H1 (cell line): ENCODE data around the gene SH3RF3. TPM values are rescaled to one million over a fixed set of nuclear protein-coding genes. Genes with fewer than 3 reads are reported as not detected.

Experiments used
- CTCF ChIA-PET: fragments of 300-600 bp; sonication (Branson Sonifier 250); formaldehyde crosslinking; loops from one replicate; lab custom pipeline; 2021; ENCODE audit not compliant: partially characterized antibody; lab: Charles Lee
- POLR2A ChIA-PET: fragments of 300-600 bp; sonication (Branson Sonifier 250); formaldehyde crosslinking; loops from one replicate; lab custom pipeline; 2021; ENCODE audit warnings: inconsistent platforms; ENCODE audit not compliant: partially characterized antibody; lab: Charles Lee
- DNase-seq, 2 experiments: peaks; one replicate each; pipeline versions ENCODE4 v3.0.0 to v3.0.0-alpha.2; 2010 to 2022; ENCODE audit warnings: low spot score in 2 of 2, low read depth in 1 of 2, mixed read lengths in 1 of 2
- FAIRE-seq: peaks from 2 replicates; lab custom pipeline; 2011; peaks lifted over from hg19 to GRCh38; lab: Jason Lieb, UNC
- H2AFZ ChIP-seq: 2 replicates; pipeline ENCODE4 v1.8.1; 2012; ENCODE audit warnings: low read length, inconsistent platforms
- H2AK5ac ChIP-seq: 2 replicates; pipeline ENCODE4 v1.6.1; 2013; ENCODE audit warnings: low read depth, low read length
- H2BK120ac ChIP-seq: replicated peaks from 2 replicates; pipeline ENCODE3; 2013; ENCODE audit warnings: low read depth, low read length, inconsistent platforms
- H2BK12ac ChIP-seq: 2 replicates; pipeline ENCODE4 v1.6.1; 2013; ENCODE audit warnings: low read depth, low read length
- H2BK15ac ChIP-seq: 2 replicates; pipeline ENCODE4 v1.6.1; 2013; ENCODE audit warnings: low read length
- H2BK20ac ChIP-seq: 2 replicates; pipeline ENCODE4 v1.6.1; 2013; ENCODE audit warnings: low read length
- H2BK5ac ChIP-seq: 2 replicates; pipeline ENCODE4 v1.6.1; 2013; ENCODE audit warnings: low read depth, low read length
- H3K14ac ChIP-seq: 2 replicates; pipeline ENCODE4 v1.6.1; 2013; ENCODE audit warnings: inconsistent platforms; ENCODE audit not compliant: insufficient read length
- H3K18ac ChIP-seq: 2 replicates; pipeline ENCODE4 v1.6.1; 2013; ENCODE audit warnings: low read length; ENCODE audit errors: extremely low read depth
- H3K23ac ChIP-seq: 2 replicates; pipeline ENCODE4 v1.6.1; 2013; ENCODE audit warnings: inconsistent platforms; ENCODE audit not compliant: insufficient read length
- H3K23me2 ChIP-seq: 2 replicates; pipeline ENCODE4 v1.6.1; 2013; ENCODE audit warnings: low read depth, low read length
- H3K27ac ChIP-seq: 2 replicates; pipeline ENCODE4 v1.6.1; 2011; ENCODE audit warnings: low read depth, low read length, inconsistent platforms
- H3K27me3 ChIP-seq, 4 experiments: replicated peaks in 1 of 4; 1 replicate in 1 of 4; 2 replicates in 3 of 4; pipeline versions ENCODE4 v1.6.1 to v1.8.1; 2011 to 2013; ENCODE audit warnings: low read length in 3 of 4, mild to moderate bottlenecking in 3 of 4, inconsistent platforms in 2 of 4, mixed read lengths in 2 of 4, moderate library complexity in 1 of 4; ENCODE audit not compliant: control insufficient read depth in 3 of 4, insufficient read depth in 3 of 4; ENCODE audit errors: extremely low read depth in 1 of 4
- H3K36me3 ChIP-seq, 4 experiments: 2 replicates each; pipeline versions ENCODE4 v1.6.1 to v1.8.1; 2011 to 2013; ENCODE audit warnings: mild to moderate bottlenecking in 4 of 4, low read length in 3 of 4, moderate library complexity in 2 of 4, control low read depth in 1 of 4, inconsistent platforms in 1 of 4; ENCODE audit not compliant: insufficient read depth in 4 of 4, control insufficient read depth in 2 of 4
- H3K4ac ChIP-seq: replicated peaks from 2 replicates; pipeline ENCODE3; 2013; ENCODE audit warnings: low read length, low read depth, mixed read lengths, inconsistent platforms; ENCODE audit not compliant: insufficient read length
- H3K4me1 ChIP-seq, 4 experiments: replicated peaks in 1 of 4; 1 replicate in 1 of 4; 2 replicates in 3 of 4; pipeline versions ENCODE4 v1.6.1 to v1.8.1; 2011 to 2013; ENCODE audit warnings: low read length in 3 of 4, inconsistent platforms in 2 of 4, mixed read lengths in 1 of 4; ENCODE audit not compliant: insufficient read depth in 4 of 4, control insufficient read depth in 3 of 4
- H3K4me2 ChIP-seq, 2 experiments: 2 replicates each; pipeline versions ENCODE4 v1.6.1 to v1.8.1; 2011 to 2013; ENCODE audit warnings: low read depth in 2 of 2, low read length in 2 of 2, control low read depth in 1 of 2, inconsistent platforms in 1 of 2, mild to moderate bottlenecking in 1 of 2; ENCODE audit not compliant: insufficient read depth in 1 of 2
- H3K4me3 ChIP-seq, 4 experiments: fragments of 200-600, 300-600 bp in 1 of 4; sonication (generic), shearing (Covaris generic), sonication (Bioruptor Twin) in 1 of 4; 2 replicates each; pipeline versions ENCODE4 v1.5.1 to v1.8.1; 2011 to 2016; ENCODE audit warnings: low read length in 4 of 4, low read depth in 3 of 4, control low read depth in 2 of 4, inconsistent platforms in 2 of 4, mild to moderate bottlenecking in 2 of 4, mixed read lengths in 1 of 4, moderate library complexity in 1 of 4; ENCODE audit not compliant: insufficient read depth in 2 of 4; ENCODE audit errors: extremely low read depth in 1 of 4
- H3K56ac ChIP-seq: replicated peaks from 2 replicates; pipeline ENCODE3; 2013; ENCODE audit warnings: low read depth, mild to moderate bottlenecking, mixed read lengths, low read length, inconsistent platforms; ENCODE audit not compliant: insufficient read length
- H3K79me1 ChIP-seq: 2 replicates; pipeline ENCODE4 v1.6.1; 2013; ENCODE audit warnings: low read depth, low read length, control low read depth
- H3K79me2 ChIP-seq, 2 experiments: 2 replicates each; pipeline versions ENCODE4 v1.6.1 to v1.8.1; 2012 to 2013; ENCODE audit warnings: low read length in 2 of 2, mild to moderate bottlenecking in 2 of 2, inconsistent platforms in 1 of 2; ENCODE audit not compliant: insufficient read depth in 2 of 2, control insufficient read depth in 1 of 2
- H3K9ac ChIP-seq, 4 experiments: replicated peaks in 1 of 4; 1 replicate in 1 of 4; 2 replicates in 3 of 4; pipeline versions ENCODE4 v1.6.1 to v1.8.1; 2011 to 2013; ENCODE audit warnings: low read depth in 3 of 4, low read length in 3 of 4, control low read depth in 2 of 4, mild to moderate bottlenecking in 2 of 4, moderate library complexity in 2 of 4, inconsistent platforms in 1 of 4; ENCODE audit errors: extremely low read depth in 1 of 4
- H3K9me3 ChIP-seq, 2 experiments: 2 replicates each; pipeline versions ENCODE4 v1.6.1 to v1.8.1; 2012 to 2013; ENCODE audit warnings: mild to moderate bottlenecking in 2 of 2, moderate library complexity in 2 of 2, control low read depth in 1 of 2, inconsistent platforms in 1 of 2, low read depth in 1 of 2, low read length in 1 of 2, mixed read lengths in 1 of 2; ENCODE audit not compliant: insufficient read depth in 2 of 2
- H4K20me1 ChIP-seq, 2 experiments: replicated peaks in 1 of 2; 2 replicates each; pipeline versions ENCODE3 to v1.8.1; 2011 to 2013; ENCODE audit warnings: inconsistent platforms in 2 of 2, low read length in 2 of 2, mild to moderate bottlenecking in 1 of 2; ENCODE audit not compliant: insufficient read depth in 2 of 2, control insufficient read depth in 1 of 2
- H4K5ac ChIP-seq: 2 replicates; pipeline ENCODE4 v1.6.1; 2013; ENCODE audit warnings: low read length, low read depth, mixed read lengths, inconsistent platforms; ENCODE audit not compliant: insufficient read length
- H4K8ac ChIP-seq: 2 replicates; pipeline ENCODE4 v1.8.0; 2013; ENCODE audit warnings: mild to moderate bottlenecking, moderate library complexity, low read length, inconsistent platforms; ENCODE audit not compliant: insufficient read depth; ENCODE audit errors: extremely low read depth
- H4K91ac ChIP-seq: replicated peaks from 2 replicates; pipeline ENCODE3; 2013; ENCODE audit warnings: low read length, mixed read lengths, inconsistent platforms; ENCODE audit not compliant: insufficient read length
- EZH2 ChIP-seq: fragments of 200-600 bp; sonication (generic); IDR thresholded peaks from 2 replicates; pipeline ENCODE4 v1.7.1; 2012; ENCODE audit warnings: low read depth, mild to moderate bottlenecking, moderate library complexity, low read length, inconsistent platforms; ENCODE audit not compliant: severe bottlenecking
- JUND ChIP-seq: IDR thresholded peaks from 2 replicates; pipeline ENCODE4 v1.6.1; 2011; ENCODE audit warnings: mild to moderate bottlenecking, improper control_type of control experiment, low read length
- KDM1A ChIP-seq: fragments of 200-600, 300-600 bp; sonication (generic); IDR thresholded peaks from 2 replicates; pipeline ENCODE4 v1.7.1; 2016; ENCODE audit warnings: mild to moderate bottlenecking, low read length, borderline replicate concordance
- RNF2 ChIP-seq: fragments of 200-900, 300-1000 bp; sonication (generic); IDR thresholded peaks from 2 replicates; pipeline ENCODE4 v1.7.1; 2016; ENCODE audit warnings: borderline replicate concordance, low read depth, mild to moderate bottlenecking, antibody characterized with exemption, low read length; ENCODE audit not compliant: poor library complexity, severe bottlenecking; ENCODE audit errors: missing control alignments
- RXRA ChIP-seq: IDR thresholded peaks from 2 replicates; pipeline ENCODE4 v1.6.1; 2011; ENCODE audit warnings: low read depth, mild to moderate bottlenecking, low read length, moderate library complexity; ENCODE audit not compliant: insufficient read depth
- SIX5 ChIP-seq: IDR thresholded peaks from 2 replicates; pipeline ENCODE4 v1.6.1; 2011; ENCODE audit warnings: mild to moderate bottlenecking, low read depth, low read length
- SP4 ChIP-seq: IDR thresholded peaks from 2 replicates; pipeline ENCODE4 v1.6.1; 2012; ENCODE audit warnings: low read length, inconsistent platforms
- TAF1 ChIP-seq: IDR thresholded peaks from 2 replicates; pipeline ENCODE4 v1.6.1; 2011; ENCODE audit warnings: mild to moderate bottlenecking, low read depth, low read length
- WGBS, 2 experiments: shearing (Covaris generic) in 1 of 2; methylation state at CpG; one replicate each; pipeline versions ENCODE4 v1.1.6 to v1.1.7; 2013 to 2015; ENCODE audit warnings: low lambda C conversion rate in 2 of 2, mixed read lengths in 2 of 2, inconsistent platforms in 1 of 2, low coverage in 1 of 2, missing lambda C conversion rate in 1 of 2; ENCODE audit not compliant: insufficient replicate concordance in 2 of 2, insufficient coverage in 1 of 2, insufficient read length in 1 of 2; ENCODE audit errors: extremely low coverage in 1 of 2, missing lambda C conversion rate in 1 of 2; 5-methylcytosine and 5-hydroxymethylcytosine counted together
- polyA plus RNA-seq, 7 experiments: library from polyadenylated mRNA; depleted of rRNA in 3 of 7; stranded (reverse) in 5 of 7; unstranded in 2 of 7; fragments of >200 nt in 5 of 7; fragments of 200-250 nt in 2 of 7; gene quantifications; 1 replicate in 5 of 7; 2 replicates in 1 of 7; 4 replicates in 1 of 7; pipeline versions ENCODE4 v1.2.1 to v1.2.3, GENCODE V29; 2011 to 2013; ENCODE audit warnings: missing spikeins in 2 of 7, mixed read lengths in 2 of 7
- total RNA-seq: library from RNA; stranded (reverse); fragmentation: NEBNext Ultra II Directional; extraction: Animal tissue kit (Norgen Biotek cat#: 25700); gene quantifications from 2 replicates; pipeline ENCODE4 v1.2.1, GENCODE V29; 2021
- TF ChIP-seq, protein P1 (sequence below): IDR thresholded peaks from 2 replicates; pipeline ENCODE4 v1.6.1; 2011; ENCODE audit warnings: low read length, improper control_type of control experiment
- TF ChIP-seq, protein P2 (sequence below): IDR thresholded peaks from 2 replicates; pipeline ENCODE4 v1.6.1; 2012; ENCODE audit warnings: inconsistent platforms

The SH3RF3 gene
- total and polyA plus RNA-seq, 2 of the 8 experiments (the other 6 are each of a cell fraction or from before 2014, with no cell fraction given), result 0.11 to 0.65 TPM

DNA sequence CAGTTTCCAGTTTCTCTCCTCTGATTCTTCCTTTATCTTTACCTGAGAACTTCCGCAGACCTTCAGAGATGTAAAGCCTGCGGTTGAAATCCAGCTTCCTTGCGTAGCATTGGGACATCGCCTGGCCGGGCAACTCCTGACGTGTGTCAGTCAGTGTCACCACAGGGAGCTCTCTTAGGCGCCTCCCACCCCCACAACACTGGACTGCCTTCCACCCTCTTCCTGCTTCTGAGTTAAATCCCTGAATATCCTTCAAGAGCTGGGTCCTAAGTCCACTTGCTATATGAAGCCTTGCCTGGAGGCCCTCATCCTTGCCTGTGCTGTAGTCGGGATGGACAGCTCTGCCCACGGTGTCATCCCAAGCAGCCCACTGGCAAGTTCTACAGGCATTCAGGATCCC lies 305.3 kb downstream of the SH3RF3 start:
- Histone ChIP-seq H3K27me3 (no peaks in the 10 kb centered on the region), H2BK20ac (no peak overlapping the region), H3K18ac (no peak overlapping the region), H3K79me2 (no peaks in the 10 kb centered on the region), H3K23ac (no peak overlapping the region), H4K8ac (no peak overlapping the region), H2AK5ac (no peak overlapping the region), H4K20me1 (no peaks in the 10 kb centered on the region), H2BK15ac (no peak overlapping the region), H2BK120ac (no peak overlapping the region), H3K79me1 (no peaks in the 10 kb centered on the region), H3K36me3 (no peaks in the 10 kb centered on the region), H3K27ac (no peak overlapping the region), H3K23me2 (no peaks in the 10 kb centered on the region), H4K5ac (no peak overlapping the region), H3K9me3 (no peaks in the 10 kb centered on the region), H3K9ac (no peak overlapping the region), H3K4me2 (no peak overlapping the region), H3K4me1 (no peaks in the 10 kb centered on the region), H3K4ac (no peak overlapping the region), H2AFZ (no peak overlapping the region), H2BK5ac (no peak overlapping the region), H2BK12ac (no peak overlapping the region), H3K4me3 (no peak overlapping the region), H3K14ac (no peak overlapping the region), H4K91ac (no peak overlapping the region), H3K56ac (no peak overlapping the region)
- DNase-seq (no peak), FAIRE-seq (no peak)
- ChIA-PET CTCF (interaction anchor here (1.0 to 3.1 kb wide), 3 partner anchors 9 to 248 kb away, joined by 3 to 9 read pairs (median 3); no protein-coding TSS in a partner anchor), POLR2A (no interaction called here)
- 91% methylated on average over 9 of the region's 9 CpGs; no CpG with 5 or more reads in 1 of the 2 experiments for WGBS, 2 experiments
- TF ChIP-seq KDM1A, result no peak
- TF ChIP-seq, protein P1, sequence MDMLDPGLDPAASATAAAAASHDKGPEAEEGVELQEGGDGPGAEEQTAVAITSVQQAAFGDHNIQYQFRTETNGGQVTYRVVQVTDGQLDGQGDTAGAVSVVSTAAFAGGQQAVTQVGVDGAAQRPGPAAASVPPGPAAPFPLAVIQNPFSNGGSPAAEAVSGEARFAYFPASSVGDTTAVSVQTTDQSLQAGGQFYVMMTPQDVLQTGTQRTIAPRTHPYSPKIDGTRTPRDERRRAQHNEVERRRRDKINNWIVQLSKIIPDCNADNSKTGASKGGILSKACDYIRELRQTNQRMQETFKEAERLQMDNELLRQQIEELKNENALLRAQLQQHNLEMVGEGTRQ, result no peak
- no peak for TF ChIP-seq EZH2
- TF ChIP-seq SIX5, result no peak
- TF ChIP-seq, protein P2, sequence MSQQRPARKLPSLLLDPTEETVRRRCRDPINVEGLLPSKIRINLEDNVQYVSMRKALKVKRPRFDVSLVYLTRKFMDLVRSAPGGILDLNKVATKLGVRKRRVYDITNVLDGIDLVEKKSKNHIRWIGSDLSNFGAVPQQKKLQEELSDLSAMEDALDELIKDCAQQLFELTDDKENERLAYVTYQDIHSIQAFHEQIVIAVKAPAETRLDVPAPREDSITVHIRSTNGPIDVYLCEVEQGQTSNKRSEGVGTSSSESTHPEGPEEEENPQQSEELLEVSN, result no peak
- TF ChIP-seq RXRA, result no peak
- no peak for TF ChIP-seq SP4
- TF ChIP-seq TAF1, result no peak
- no peak for TF ChIP-seq RNF2
- no peak for TF ChIP-seq JUND
